ENCODE results near the gene CACNA1S. TPM values are rescaled to one million over a fixed set of nuclear protein-coding genes. Genes with fewer than 3 reads are reported as not detected.

CACNA1S gene
- total and polyA plus RNA-seq, 2 of the 8 experiments (the other 6 are each of a cell fraction or from before 2014, with no cell fraction given), result 0.06 TPM; not detected in 1

DNA sequence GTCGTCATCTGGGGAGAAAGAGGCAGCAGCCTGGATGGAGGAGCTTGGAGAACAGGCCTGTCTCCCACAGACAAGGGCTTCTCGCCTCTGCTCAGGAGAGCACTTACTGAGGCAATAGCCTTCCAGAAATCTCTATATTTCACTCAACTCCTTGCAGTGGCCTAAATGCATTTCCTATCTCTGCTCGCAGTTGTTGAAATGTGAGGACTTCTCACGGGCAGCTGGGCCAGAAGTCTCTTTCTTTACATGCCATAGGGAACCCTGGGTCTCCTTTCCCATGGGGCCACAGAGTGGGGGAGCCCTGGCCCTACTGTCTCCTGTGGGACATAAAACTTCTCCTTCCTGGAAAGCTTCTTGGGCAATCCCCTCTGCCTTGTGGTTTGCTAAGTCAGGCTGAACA lies 45.2 kb downstream of the CACNA1S start:
- no peak overlapping the region for H4K5ac ChIP-seq (ENCODE audit: insufficient read length, low read depth, low read length)

More for the DNA sequence above, 45.2 kb downstream of the CACNA1S start:
- Histone ChIP-seq H3K27ac (ENCODE audit: low read depth, low read length) (no peak overlapping the region), H2BK5ac (ENCODE audit: low read depth, low read length) (no peak overlapping the region), H4K8ac (ENCODE audit: extremely low read depth, insufficient read depth, low read length) (no peak overlapping the region), H3K79me1 (ENCODE audit: low read depth, low read length) (no peaks in the 10 kb centered on the region), H3K27me3 (replicated peaks in 1 of 4; ENCODE audit: control insufficient read depth in 3 of 4, extremely low read depth in 1 of 4, insufficient read depth in 3 of 4, low read length in 3 of 4) (no peaks in the 10 kb centered on the region; a peak in 1 of 7 replicates), H3K4ac (replicated peaks; ENCODE audit: insufficient read length, low read depth, low read length) (no peak overlapping the region), H3K36me3 (ENCODE audit: control insufficient read depth in 2 of 4, insufficient read depth in 4 of 4, low read length in 3 of 4) (no peaks in the 10 kb centered on the region), H2BK12ac (ENCODE audit: low read depth, low read length) (no peak overlapping the region), H3K56ac (replicated peaks; ENCODE audit: insufficient read length, low read depth, low read length) (no peak overlapping the region), H3K23me2 (ENCODE audit: low read depth, low read length) (no peaks in the 10 kb centered on the region), H3K79me2 (ENCODE audit: control insufficient read depth in 1 of 2, insufficient read depth in 2 of 2, low read length in 2 of 2) (no peaks in the 10 kb centered on the region), H3K9me3 (ENCODE audit: insufficient read depth in 2 of 2, low read depth in 1 of 2, low read length in 1 of 2) (no peaks in the 10 kb centered on the region), H3K4me2 (ENCODE audit: insufficient read depth in 1 of 2, low read depth in 2 of 2, low read length in 2 of 2) (no peak overlapping the region), H2AK5ac (ENCODE audit: low read depth, low read length) (no peak overlapping the region), H3K14ac (ENCODE audit: insufficient read length) (no peak overlapping the region), H2BK20ac (ENCODE audit: low read length) (no peak overlapping the region), H4K91ac (replicated peaks; ENCODE audit: insufficient read length, low read length) (no peak overlapping the region), H3K9ac (replicated peaks in 1 of 4; ENCODE audit: extremely low read depth in 1 of 4, low read depth in 3 of 4, low read length in 3 of 4) (no peak overlapping the region), H3K23ac (ENCODE audit: insufficient read length) (no peak overlapping the region), H3K4me1 (replicated peaks in 1 of 4; ENCODE audit: control insufficient read depth in 3 of 4, insufficient read depth in 4 of 4, low read length in 3 of 4) (peaks cover 0 to 14% (median 3%) of the 10 kb centered on the region in 4 experiments; a peak in 5 of 7 replicates), H3K18ac (ENCODE audit: extremely low read depth, low read length) (no peak overlapping the region), H3K4me3 (ENCODE audit: extremely low read depth in 1 of 4, insufficient read depth in 2 of 4, low read depth in 3 of 4, low read length in 4 of 4) (no peak overlapping the region), H2AFZ (ENCODE audit: low read length) (no peak overlapping the region), H4K20me1 (replicated peaks in 1 of 2; ENCODE audit: control insufficient read depth in 1 of 2, insufficient read depth in 2 of 2, low read length in 2 of 2) (no peaks in the 10 kb centered on the region), H2BK15ac (ENCODE audit: low read length) (no peak overlapping the region), H2BK120ac (replicated peaks; ENCODE audit: low read depth, low read length) (no peak overlapping the region)
- TF ChIP-seq, protein P1, sequence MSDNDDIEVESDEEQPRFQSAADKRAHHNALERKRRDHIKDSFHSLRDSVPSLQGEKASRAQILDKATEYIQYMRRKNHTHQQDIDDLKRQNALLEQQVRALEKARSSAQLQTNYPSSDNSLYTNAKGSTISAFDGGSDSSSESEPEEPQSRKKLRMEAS (IDR thresholded peaks at IDR 0.05), result no peak
- no peak for TF ChIP-seq EZH2 (IDR thresholded peaks at IDR 0.05; ENCODE audit: low read depth, low read length, severe bottlenecking)
- TF ChIP-seq TBP (IDR thresholded peaks at IDR 0.05; ENCODE audit: low read depth, low read length), result no peak
- TF ChIP-seq, protein P2, sequence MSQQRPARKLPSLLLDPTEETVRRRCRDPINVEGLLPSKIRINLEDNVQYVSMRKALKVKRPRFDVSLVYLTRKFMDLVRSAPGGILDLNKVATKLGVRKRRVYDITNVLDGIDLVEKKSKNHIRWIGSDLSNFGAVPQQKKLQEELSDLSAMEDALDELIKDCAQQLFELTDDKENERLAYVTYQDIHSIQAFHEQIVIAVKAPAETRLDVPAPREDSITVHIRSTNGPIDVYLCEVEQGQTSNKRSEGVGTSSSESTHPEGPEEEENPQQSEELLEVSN (IDR thresholded peaks at IDR 0.05), result no peak
- FAIRE-seq (no peak), DNase-seq (ENCODE audit: low read depth in 1 of 2, low spot score in 2 of 2) (no peak)
- POLR2A ChIA-PET (ENCODE audit: partially characterized antibody), result no interaction called here
- WGBS, 2 experiments (ENCODE audit: extremely low coverage in 1 of 2, insufficient coverage in 1 of 2, insufficient read length in 1 of 2, insufficient replicate concordance in 2 of 2, low coverage in 1 of 2, low lambda C conversion rate in 2 of 2, missing lambda C conversion rate in 1 of 2), result 94% methylated on average over 4 of the region's 4 CpGs; no CpG with 5 or more reads in 1 of the 2 experiments
- CTCF ChIA-PET (ENCODE audit: partially characterized antibody), result interaction anchor here (1.0 to 10.6 kb wide), 4 partner anchors 16 to 117 kb away, joined by 3 to 97 read pairs (median 4); no protein-coding TSS in a partner anchor

All from H1 (cell line).